GM12864 (cell line): Measurements from ENCODE around the gene ACAP2.
"Not testable (repeated sequence)": the region's sequence is repeated elsewhere in the genome, so short reads cannot be mapped to it uniquely, and the experiment has no call there.

ENCODE experiments used
- DNase-seq: peaks from one replicate; pipeline ENCODE4 v3.0.0-alpha.2; 2011; ENCODE audit warnings: low read depth
- H3K4me3 ChIP-seq: 2 replicates; pipeline ENCODE4 v1.5.1; 2011; ENCODE audit warnings: mild to moderate bottlenecking, low read depth, low read length, control low read depth
- TF ChIP-seq, protein P1 (sequence below): IDR thresholded peaks from 2 replicates; pipeline ENCODE4 v1.5.1; 2011; ENCODE audit warnings: low read depth, mild to moderate bottlenecking, moderate library complexity, low read length, control low read depth, inconsistent platforms; ENCODE audit errors: missing control alignments

The ACAP2 gene

DNA sequence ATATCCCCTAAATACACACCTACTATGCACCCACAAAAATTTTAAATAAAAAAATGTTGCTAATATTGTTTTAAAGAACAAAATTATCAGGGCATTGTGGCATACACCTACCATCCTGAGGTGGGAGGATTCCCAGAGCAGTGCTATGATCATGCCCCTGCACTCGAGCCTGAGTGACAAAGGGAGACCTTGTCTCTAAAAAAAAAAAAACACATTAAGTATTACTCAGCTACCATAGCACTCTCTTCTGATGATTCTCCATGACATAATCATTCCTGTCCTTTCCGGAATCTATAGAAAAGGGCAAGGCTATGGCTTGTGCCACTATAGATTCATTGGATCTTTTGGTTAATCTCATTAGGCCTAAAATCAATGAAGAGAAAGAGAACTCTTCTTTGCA is 77.4 kb downstream of the ACAP2 start:
- TF ChIP-seq, protein P1, sequence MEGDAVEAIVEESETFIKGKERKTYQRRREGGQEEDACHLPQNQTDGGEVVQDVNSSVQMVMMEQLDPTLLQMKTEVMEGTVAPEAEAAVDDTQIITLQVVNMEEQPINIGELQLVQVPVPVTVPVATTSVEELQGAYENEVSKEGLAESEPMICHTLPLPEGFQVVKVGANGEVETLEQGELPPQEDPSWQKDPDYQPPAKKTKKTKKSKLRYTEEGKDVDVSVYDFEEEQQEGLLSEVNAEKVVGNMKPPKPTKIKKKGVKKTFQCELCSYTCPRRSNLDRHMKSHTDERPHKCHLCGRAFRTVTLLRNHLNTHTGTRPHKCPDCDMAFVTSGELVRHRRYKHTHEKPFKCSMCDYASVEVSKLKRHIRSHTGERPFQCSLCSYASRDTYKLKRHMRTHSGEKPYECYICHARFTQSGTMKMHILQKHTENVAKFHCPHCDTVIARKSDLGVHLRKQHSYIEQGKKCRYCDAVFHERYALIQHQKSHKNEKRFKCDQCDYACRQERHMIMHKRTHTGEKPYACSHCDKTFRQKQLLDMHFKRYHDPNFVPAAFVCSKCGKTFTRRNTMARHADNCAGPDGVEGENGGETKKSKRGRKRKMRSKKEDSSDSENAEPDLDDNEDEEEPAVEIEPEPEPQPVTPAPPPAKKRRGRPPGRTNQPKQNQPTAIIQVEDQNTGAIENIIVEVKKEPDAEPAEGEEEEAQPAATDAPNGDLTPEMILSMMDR, result no peak
- no peak overlapping the region for H3K4me3 ChIP-seq
- no peak for DNase-seq

DNA sequence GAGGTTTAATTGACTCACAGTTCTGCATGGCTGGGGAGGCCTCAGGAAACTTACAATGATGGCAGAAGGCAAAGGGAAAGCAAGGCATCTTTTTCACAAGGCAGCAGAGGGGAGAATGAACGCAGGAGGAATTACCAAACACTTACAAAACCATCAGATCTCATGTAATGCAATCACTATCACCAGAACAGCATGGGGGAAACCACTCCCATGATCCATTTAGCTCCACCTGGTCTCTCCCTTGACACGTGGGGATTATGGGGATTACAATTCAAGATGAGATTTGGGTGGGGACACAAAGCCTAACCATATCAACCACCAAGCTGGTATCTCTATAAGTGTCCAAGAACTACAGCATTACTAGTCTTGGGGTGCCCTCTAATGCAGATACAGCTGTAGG is 85.0 kb downstream of the ACAP2 start:
- not testable (repeated sequence) for DNase-seq, H3K4me3 ChIP-seq

DNA sequence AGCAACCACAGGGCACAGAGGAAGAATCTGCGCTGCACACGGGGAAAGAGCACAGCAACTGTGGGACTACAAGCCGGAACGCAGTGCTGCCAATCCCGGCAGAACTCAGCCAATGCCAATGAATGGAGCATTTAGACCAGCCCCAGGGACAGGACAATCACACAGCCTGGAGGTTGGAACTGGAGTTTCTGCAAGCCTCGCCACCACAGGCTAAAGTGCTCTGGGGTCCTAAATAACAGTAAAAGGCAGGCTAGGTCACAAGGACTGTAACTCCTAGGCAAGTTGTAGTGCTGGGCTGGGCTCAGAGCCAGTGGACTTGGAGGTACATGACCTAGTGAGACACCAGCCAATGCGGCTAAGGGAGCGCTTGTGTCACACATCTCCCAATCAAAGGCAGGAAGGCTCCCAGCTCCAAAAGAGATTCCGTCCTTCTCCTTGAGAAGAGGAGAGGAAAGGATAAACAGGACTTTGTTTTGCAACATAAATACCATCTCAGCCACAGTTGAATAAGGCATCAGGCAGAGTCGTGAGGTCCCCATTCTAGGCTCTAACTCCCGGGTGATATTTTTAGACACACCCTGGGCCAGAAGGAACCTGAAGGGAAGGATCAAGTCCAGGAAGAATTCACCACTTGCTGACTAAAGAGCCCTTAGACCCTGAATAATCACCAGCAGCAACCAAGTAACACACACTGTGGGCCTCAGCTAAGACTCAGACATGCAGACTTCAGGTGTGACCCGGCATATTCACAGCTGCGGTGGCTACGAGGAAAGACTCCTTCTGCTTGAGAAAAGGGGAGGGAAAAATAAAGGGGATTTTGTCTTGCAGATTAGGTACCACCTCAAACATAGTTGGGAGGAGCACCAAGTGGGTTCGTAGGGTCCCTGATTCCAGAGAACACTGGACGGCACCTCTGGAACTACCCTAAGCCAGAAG is 86.4 kb downstream of the ACAP2 start:
- no peak for DNase-seq
- no peak overlapping the region for H3K4me3 ChIP-seq
- TF ChIP-seq, protein P1, result no peak

DNA sequence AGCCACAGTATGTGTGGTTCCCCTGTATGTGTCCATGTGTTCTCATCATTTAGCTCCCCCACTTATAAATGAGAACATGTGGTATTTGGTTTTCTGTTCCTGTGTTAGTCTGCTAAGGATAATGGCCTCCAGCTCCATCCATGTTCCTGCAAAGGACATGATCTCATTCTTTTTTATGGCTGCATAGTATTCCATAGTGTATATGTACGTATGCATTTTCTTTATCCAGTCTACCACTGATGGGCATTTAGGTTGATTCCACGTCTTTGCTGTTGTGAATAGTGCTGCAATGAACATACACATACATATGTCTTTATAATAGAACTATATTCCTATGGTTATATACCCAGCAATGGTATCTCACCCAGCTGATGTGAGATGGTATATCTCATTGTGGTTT is 88.8 kb downstream of the ACAP2 start:
- H3K4me3 ChIP-seq, DNase-seq: not testable (repeated sequence)

DNA sequence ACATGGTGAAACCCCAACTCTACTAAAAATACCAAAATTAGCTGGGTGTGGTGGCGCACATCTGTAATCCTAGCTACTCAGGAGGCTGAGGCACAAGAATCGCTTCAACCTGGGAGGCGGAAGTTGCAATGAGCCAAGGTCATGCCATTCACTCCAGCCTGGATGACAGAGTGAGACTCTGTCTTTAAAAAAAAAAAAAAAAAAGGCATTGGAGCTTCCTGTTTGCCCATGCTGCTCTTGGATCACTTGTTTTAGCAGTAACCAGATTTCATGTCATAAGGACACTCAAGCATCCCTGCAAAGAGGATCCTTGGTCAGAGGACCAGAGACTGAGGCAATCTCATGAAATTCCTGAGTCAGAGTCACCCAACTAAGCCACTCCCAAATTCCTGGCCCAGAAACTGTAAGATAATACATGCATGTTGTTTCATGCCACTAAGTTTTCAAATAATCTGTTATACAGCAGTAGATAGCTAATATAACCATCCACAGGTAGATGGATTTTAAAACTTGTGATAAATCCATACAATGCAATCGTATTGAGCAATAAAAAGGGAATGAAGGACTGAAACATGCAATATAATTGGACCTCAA is 89.8 kb downstream of the ACAP2 start:
- TF ChIP-seq, protein P1, result no peak
- H3K4me3 ChIP-seq, result no peak overlapping the region
- no peak for DNase-seq

DNA sequence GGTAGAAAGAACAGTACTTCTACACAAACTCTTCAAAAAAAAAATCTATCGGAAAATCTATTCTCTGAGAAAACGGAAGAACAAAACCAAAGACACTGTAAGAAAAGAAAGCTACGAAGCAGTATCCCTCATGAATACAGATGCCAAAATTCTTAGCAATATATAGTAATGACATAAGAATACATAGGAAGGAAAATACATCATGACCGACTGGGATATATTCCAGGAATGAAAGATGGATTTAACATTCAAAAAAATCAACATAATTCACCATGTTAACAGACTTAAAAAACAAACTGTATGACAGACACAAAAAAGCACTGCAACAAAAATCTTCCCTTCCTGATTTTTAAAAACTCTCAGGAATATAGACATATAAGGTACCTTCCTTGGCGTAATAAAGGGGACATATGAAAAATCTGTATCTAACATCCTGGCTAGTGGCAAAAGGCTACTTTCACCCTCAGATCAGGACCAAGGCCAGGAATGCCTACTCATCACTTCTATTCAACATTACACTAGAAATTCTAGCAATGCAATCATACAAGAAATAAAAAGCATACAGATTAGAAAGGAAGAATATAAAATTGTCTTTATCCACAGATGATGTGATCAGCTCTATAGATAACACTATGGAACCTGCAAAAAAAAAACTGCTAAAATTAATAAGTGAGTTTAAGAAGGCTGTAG is 94.2 kb downstream of the ACAP2 start:
- TF ChIP-seq, protein P1, result no peak
- H3K4me3 ChIP-seq, result no peak overlapping the region
- DNase-seq, result no peak

DNA sequence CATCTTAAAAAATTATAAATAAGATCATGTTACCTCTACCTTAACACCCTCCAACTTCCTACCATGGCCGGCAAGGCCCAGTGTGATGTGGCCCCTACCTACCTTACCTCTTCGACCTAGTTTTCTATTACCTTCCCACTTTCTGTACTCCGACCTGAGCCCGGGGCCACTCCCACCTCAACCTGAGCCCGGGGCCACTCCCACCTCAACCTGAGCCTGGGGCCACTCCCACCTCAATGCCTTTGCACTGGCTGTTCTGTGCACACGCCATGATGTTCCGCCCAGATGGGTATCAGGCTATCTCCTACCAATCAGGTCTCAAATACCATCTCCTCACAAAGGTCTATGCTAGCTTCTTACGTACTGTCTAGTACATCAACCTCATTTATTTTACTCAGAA is 105.1 kb downstream of the ACAP2 start:
- TF ChIP-seq, protein P1, result no peak
- DNase-seq, result no peak
- no peak overlapping the region for H3K4me3 ChIP-seq
